ENCODE measurements around the gene NTHL1.
A peak's percentile ranks its signal among the peaks of the same experiment; 100 is the strongest.

Gene NTHL1

DNA sequence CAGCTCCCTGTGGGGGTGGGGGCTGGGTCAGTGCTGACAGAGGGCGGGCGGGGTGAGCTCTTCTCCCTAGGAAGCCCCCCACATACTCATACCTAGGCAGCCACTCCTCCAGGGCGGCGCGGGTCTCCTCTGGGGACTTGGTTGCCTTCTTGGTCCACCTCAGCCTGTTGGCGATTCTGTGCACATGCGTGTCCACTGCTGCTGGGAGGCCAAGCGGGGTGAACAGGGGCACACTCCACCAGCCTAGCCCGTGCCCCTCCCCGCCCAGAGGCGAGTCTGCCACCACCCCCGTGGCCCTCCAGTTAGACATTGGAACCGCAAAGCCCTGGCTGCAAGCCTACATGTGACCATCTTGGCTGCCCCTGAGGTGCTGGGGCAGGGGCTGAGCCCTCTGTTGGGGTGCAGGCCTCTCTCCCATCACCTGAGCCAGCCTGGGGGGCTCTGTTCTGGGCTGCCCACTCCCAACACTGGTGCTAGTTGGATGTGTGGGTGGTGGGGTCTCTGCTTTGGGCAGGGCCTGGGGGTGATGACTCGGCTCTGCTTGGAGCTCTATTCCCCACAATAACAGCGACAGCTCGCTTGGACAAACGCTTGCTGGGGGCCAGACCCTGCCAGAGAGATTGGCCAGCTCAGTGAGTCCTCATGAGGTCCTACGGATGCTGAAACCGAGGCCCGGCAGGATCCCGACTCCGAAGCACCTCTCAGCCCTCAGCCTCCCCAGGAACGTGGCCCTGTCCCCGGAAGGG lies 7.4 kb downstream of the NTHL1 start:
- no peak for DNase-seq

DNA sequence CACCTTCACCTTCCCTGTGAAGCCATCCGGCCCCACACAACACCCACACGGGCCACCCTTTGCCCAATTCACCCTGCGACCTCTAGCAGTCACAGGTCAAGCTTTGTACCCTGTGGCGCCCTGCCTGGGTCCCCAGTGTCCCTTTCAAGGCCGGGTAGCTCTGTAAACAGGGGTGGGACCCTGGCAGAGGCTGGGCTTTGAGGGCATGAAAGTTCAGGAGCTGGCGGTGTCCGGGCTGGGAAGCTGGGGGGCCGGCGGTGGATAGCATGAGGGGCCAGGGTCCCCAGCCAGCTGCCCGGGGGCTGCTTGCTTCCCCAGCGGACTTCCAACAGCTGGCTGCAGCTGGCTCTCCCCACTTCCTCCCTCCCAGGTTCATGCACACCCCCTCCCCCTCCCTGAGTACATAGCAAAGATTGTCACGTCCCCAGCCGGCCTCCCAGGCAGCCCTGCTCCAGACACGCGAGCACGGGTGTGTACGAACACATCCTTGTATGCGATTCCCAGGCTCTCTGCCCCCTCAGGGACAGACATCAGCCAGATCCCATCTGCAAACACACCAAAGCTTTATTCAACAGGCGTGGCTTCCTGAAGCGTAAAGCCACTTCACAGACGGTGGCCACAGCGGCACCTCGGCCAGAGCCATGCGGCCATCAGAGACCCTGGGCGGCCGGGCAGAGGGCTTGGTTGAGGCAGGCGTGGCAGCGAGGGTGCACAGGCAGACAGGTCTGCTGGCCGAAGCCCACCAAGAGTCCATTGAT lies 8.2 kb downstream of the NTHL1 start:
- no peak for DNase-seq

DNA sequence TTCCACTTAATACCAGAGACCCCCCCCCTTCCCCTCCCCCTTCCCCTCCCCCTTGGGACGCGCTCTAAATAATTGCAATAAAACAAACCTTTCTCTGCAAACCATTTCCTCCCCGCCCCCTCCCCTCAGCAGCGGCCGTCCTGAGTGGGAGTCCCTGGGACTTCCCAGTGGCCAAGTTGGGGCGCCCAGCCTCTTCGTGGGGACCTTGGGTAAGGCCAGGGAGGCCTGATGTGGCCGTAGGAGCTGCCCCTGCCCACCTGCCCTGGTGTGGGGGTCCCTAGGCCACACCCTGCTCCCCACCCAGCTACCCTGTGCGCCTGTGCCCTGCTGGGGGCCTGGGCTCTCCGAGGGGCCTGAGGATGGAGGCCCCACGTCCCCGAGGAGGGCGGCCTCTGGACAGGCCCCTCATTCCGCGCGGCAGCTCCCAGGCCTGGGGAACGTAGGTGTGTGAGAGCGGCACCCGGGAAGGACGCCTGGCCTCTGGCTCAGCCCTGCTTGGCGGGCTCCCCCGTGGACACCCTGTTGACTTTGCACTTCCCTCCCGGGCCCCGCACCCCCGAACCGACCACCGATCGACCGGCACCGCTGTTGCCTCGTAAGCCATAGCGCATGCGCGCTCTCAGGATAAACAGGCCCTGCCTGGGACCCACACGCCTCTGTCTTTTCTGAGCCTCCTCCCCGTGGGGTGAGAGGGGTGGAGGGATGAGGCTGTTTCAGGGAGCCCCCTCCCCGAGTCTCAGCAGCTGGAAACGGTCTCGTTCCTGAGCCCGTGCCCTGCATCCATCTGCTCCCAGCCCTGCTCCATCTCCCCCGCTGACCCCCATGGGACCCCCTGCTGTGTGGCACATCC lies 9.0 kb downstream of the NTHL1 start:
- no peak for DNase-seq

DNA sequence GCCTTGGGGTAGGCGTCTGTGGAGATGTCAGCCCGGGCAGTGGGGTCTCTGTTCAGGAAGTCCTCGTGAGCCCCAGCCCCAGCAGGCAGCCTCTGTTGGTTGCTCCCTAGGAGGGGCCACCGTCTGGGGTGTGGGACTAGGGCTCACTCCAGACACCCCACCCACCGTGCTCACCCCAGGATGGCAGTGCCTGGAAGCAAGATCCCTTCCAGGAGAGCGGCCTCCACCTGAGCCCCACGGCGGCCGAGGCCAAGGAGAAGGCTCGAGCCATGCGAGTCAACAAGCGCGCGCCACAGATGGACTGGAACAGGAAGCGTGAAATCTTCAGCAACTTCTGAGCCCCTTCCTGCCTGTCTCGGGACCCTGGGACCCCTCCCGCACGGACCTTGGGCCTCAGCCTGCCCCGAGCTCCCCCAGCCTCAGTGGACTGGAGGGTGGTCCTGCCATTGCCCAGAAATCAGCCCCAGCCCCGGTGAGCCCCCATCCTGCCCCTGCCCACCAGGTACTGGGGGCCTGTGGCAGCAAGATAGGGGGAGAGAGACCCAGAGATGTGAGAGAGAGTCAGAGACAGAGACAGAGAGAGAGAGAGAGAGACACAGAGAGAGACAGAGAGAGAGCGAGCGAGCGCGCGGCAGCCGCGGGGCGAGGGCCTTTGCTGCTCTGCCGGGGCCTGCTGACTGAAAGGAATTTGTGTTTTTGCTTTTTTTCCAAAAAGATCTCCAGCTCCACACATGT lies 9.8 kb downstream of the NTHL1 start:
- DNase-seq: no peak

DNA sequence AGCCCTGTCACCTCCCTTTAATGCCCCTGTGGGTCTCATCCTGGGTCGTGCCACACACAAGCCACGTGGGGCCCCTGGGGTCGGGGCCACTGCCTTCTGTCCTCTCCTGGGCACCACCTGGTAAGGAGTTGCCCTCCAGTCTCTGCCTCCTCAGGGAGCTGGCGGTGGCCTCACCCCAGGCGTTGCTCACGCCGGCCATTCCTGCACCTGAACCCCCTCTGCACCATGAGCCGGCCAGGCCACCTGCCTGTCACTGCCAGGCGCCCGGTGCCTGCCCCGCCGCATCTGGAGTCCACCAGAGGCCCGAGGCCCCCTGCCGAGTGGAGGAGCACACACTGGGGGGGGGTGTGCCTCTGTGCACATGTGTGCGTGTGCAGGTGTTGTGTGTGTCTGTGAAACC lies 10.5 kb downstream of the NTHL1 start:
- DNase-seq: no peak

DNA sequence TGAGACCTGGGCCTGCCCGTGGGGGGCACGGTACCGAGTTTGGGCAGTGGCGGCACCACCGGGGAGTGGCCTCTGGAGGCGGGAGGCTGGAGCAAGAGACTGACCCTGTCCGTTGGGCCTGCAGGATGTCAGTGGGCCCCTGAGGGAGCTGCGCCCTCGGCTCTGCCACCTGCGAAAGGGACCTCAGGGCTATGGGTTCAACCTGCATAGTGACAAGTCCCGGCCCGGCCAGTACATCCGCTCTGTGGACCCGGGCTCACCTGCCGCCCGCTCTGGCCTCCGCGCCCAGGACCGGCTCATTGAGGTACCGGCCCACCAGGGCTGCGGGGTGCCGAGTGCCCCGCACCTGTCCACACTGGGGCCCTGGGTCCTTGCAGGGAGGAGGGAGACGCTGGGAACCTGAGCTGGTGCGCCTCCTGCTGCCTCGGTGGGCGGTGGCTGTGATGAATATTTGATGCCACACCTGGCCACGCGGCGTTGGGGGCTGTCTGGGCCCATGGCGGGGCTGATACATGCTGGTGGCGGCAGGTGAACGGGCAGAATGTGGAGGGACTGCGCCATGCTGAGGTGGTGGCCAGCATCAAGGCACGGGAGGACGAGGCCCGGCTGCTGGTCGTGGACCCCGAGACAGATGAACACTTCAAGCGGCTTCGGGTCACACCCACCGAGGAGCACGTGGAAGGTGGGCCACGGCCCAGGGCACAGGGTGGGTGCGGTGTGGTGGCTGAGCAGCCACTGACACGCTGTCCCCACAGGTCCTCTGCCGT lies 11.3 kb downstream of the NTHL1 start:
- DNase-seq: no peak

DNA sequence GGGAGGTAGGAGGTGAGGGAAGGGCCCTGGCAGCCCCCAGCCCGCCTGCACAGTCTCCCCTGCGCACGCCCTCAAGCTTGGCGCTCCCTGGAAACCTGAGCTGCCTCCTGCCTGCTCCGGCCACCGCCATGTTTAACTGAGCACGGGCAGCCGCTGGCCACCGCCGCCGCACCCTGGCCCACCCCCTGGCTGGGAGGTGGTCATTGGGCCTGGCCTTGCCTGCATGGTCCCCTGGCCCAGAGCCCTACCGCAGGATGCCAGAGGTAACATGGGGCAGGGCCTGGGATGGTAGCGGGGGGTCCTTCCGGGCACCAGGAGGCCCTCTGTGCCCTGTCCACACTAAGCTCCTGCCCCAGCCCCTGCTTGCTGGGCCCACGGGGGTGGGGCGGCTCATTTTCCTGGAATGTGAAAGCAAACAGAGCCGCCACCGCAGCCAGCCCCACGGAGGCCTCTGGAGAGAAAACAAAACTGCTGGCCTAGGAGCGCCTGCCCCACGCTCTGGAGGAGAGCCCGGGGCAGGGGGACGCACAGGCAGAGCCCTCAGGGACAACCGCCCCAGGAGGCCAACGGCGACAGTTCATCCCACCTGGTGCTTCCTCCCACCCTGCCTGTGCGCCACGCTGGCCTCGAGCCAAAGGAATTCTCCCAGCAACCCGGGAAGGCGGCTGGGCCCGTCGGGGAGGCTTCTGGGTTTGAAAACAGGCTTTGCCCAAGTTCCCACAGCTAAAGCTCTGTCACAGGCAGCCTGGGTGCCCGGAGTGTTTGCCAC lies 12.0 kb downstream of the NTHL1 start:
- DNase-seq: peak; percentile 96

DNA sequence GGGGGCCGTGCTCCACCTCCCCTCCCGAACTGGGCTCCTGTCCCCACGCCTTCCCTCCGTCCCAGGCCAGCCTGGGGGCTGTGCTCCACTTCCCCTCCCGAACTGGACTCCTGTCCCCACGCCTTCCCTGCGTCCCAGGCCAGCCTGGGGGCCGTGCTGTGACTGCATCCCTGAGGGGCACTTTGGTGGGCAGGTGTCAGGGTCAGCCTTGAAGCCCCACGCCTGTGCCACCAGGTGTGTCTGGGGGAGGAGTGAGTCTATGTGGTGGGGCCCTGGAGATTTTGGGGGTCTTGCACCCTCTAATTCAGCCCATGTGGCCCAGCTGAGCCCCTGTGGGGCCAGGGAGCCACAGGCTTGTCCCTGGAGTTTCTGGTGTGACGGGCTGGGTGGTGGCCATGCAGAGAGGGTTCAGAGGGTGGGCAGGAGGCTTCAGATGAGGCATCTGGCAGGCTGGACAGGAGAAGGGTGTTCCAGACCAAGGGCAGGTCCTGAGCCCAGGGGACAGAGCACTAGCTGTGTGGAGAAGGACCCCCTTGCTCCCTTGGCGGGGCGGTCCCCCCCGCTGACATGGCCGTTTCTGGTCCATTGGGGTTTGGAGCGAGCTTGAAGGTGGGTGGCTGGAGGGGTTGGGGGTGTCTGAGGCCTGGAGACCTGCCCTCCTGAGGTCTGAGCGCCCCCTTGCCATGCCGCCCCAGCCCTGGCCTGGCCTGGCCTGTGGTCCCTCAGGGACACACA lies 12.8 kb downstream of the NTHL1 start:
- DNase-seq: no peak

DNA sequence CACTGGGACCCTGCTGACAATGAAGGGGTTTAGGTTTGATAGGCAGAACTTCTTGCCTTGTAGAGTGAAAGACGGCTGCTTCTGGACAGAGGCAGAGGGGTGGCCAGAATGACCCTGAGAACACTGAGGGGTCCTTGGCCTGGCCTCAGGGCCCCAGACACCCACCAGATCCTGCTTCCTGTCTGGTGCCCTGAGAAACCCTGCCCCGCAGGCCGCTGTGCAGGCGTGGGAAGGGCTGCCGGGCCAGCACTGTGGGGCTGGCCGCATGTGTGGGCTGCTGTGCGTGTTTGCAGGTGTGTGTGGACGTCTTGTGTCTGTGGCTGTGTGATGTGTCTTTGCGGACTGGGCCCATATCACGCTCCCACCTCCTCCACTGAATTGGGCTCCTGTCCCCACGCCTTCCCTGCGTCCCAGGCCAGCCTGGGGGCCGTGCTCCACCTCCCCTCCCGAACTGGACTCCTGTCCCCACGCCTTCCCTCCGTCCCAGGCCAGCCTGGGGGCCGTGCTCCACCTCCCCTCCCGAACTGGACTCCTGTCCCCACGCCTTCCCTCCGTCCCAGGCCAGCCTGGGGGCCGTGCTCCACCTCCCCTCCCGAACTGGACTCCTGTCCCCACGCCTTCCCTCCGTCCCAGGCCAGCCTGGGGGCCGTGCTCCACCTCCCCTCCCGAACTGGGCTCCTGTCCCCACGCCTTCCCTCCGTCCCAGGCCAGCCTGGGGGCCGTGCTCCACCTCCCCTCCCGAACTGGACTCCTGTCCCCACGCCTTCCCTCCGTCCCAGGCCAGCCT lies 13.5 kb downstream of the NTHL1 start:
- DNase-seq: peak; percentile 48

DNA sequence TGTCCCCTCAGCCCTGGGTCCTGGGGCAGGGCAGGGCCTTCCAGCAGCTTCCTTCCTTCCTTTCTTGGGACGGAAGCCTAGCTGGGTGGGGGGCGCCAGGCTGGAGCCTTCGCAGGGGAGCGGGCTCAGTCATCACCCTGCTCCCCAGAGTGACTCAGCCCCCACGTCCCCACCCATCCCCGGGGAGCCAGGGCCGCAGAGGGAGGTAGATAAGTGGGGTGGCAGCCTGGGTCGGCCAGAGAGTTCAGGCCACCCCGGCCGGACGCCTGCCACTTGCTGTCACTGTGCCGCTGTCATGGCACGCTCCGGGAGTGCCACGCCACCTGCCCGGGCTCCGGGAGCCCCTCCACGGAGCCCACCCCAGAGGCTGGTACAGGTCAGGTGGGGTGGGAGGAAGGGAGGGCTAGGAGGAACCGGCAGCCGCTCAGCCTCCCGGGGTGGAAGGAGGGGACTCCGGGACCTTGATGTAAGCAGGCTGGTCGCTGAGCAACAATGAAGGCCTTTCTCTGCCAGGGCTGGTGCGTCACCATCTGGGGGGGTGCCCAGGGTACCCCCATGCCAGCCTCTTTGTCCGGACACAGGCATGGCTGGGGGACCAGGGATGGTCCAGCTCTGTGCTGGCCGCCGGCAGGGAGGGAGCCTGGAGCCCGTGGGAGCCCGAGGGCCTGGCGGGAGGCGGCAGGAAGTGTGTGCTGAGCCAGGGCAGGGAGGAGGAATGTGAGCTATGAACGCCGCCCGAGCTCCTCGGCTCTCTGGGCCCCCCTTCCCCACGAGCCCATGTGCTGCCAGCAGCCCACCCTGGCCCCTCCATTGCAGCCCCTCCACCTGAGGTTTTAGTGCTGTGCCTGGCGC lies 14.4 kb downstream of the NTHL1 start:
- DNase-seq: peak; percentile 80

DNA sequence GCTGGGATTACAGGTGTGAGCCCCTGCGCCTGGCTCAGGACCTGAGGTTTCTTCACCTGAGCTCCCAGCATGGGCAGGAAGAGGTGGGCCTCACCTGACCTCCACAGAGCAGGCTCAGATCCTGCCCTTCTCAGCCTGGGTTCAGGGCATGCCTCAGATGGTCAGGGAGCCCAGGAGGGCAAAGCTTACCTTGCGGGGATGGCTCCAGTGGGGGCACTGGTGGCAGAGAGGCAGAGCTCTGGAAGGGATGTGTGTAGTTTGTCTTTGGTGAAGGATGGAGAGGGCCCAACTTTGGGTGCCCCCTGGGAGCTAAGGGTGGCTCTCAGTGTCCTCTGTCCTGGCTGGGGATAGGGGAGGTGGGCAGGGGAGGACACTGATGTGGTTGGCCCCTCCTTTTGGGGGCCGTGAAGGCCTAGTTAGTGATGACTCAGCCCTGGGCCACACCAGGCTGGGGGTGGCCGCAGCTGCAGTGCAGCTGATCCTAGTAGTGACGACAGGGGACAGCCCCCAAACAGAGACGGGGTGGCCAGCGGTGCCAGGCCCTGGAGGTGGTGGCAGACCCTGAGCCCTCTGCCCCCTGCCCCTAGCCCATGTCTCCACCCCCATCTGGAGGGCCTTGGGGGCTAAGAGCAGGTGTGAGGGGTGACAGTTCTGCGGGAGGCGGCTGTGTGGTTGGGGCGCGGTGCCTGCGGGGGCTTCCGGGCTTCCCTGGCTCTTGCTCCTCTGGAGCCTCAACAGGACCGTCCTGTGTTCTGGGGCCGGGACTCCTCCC lies 15.2 kb downstream of the NTHL1 start:
- peak; percentile 55 for DNase-seq

DNA sequence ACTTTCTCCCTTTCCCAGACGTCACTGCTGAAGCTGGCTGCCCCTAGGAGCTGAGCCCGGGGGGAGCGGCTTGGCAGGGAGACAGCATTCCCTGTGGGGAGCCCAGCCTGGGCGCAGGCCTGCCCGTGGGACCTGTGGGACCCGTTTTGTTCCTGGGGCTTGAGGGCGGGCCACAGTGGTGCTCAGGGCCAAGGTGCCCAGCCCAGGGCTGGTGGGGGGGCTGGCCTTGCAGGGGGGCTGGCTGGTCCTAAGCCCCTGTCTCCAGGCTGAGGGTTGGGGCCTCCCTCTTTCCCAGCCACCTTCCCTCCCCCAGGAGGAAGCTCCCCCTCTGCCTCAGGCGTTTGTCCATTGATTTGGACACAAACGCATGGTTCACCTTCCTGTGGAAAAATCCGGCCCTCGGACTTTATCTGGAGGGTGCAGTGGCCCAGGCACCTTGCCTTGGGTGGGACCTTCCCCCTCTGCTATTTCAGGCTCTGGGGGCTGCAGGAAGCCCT lies 16.5 kb downstream of the NTHL1 start:
- DNase-seq: no peak

DNA sequence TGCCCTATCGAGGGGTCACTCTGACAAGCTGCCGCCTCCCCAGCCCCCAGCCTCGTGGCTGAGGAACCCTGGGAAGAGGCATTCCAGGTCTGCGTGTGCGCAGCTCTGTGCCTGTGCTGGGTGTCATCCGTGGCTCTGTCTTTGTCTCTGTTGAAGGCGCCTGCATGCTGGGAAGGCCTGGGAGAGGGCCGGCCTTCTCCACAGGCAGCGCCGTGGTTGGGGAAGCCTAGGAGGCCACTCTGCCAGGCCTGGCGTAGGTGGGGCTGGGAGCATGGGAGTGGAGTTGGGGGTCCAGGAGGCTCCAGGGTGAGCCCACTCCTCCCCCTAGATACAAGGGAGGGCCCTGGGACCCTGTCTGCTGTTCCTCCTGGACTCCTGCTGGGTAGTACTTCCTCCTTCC lies 17.6 kb downstream of the NTHL1 start:
- no peak for DNase-seq

DNA sequence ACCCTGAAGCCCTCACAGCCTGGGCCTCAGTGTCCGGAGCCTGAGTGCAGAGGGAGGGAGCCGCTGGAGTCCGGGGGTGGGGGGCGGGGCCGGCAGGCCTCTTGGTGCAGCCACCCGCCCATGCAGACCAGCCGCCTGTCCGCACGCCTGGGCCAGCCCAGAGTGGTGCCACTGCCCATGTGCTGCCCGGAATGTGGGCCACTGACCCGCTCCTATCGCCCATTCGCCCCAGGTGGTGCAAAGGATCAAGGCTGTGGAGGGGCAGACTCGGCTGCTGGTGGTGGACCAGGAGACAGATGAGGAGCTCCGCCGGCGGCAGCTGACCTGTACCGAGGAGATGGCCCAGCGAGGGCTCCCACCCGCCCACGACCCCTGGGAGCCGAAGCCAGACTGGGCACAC lies 18.3 kb downstream of the NTHL1 start:
- no peak for DNase-seq

DNA sequence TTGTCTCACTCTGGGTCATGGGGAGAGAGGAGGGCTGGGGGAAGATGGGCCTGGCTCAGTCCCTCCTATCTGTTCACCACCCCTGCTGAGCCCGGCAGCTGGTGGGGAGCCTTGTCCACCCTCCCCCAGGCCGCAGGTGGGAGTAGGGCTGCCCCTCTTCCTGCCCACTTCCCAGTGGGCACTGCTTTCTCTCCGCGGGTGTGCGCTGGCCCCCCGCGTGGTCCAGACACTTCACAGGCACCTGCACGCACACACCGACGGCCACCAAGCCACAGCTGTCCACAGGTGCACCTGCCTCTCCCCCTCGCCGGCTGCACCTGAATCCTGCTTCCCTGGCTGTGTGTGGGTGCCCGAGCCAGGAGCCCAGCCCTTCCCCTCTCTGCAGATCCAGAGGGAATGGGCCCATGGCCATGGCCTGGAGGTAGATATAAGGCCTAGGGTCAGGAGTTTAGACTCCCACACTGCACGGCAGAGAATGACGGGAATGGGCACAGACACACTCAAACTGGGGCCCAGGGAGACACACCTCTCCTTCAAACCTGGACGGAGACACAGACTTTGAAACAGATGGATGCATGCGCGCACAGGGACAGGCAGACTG lies 18.9 kb downstream of the NTHL1 start:
- no peak for DNase-seq

DNA sequence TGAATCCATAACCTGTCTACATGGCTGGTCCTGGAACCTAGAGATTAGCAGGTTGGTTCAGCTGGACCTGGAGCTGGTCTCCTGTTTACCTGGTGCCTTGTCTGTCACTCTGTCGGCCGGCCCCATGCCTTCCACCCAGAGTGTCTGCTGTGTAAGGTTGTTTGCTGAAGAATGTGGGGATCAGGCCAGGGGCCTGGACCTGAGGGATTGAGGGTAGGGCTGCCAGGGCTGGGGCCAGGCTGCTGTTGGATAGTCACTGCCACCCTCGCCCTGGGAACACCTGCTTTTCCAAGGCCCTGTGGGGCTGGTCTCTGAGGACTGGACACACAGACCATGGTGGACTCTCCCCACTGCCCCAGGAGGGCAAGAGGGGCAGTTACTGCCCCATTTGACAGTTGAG lies 19.5 kb downstream of the NTHL1 start:
- DNase-seq: no peak

Data from EL (cell line).